Measurements from ENCODE around the gene TMED4.
"Not testable (repeated sequence)": the region's sequence is repeated elsewhere in the genome, so short reads cannot be mapped to it uniquely, and the experiment has no call there.

Gene TMED4

DNA sequence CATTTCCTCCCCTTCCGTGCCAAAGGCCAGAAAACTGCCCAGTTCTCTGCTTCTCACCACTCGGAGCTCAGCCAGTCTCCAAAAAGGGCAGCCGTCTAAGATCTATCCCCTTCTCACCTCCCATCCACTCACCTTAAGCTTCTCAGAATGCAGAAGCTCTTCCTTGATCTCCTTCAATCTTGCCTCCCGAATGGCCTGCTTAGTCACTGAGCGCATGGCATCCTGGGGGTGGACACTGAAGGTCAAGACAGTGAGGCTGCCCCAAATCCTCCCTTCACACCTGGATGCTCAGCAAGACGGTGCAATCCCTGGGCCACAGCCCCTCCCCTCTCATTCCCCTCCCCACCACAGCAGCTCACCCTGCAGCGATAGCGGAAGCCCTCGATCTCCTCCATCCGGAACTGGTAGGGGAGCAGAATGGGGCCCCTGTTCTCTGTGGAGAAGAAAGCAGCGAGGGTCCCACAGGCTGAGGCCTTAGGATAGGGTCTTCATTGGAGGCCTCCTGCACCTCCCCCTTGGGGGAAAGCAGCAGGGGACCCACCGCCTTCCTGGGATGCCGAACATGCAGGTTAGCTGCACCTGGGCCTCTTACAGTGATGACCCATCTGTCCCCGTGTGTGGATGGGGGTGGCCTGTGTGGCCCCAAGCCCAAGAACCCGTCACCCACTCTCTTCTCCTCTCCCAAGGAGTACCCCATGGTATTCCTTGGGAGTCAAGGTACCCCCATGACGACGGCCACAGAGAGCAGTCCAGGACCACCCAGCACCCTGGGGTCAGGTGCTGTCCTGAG, 13.1 kb downstream of the TMED4 start:
- no peak for DNase-seq (ENCODE audit: low read depth)

DNA sequence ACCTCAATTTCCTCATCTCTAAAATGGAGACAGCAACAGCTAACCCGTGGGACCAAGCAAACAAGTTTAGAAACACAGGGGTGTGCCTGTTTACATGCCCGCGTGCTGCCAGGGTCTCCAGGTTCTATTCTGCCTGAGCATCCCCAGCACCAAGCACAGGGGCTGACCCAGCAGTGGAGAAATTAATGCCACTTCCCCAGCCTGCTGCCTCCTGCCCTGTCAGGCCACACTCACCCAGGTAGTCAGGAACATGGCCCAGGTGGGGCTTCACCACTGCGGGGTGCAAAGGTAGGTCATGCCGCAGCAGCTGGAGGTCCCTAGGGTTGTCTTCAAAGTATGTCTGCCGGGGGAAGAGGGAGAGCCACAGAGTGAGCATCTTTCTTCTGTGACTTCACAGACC, 14.1 kb downstream of the TMED4 start:
- DNase-seq (ENCODE audit: low read depth), result no peak

DNA sequence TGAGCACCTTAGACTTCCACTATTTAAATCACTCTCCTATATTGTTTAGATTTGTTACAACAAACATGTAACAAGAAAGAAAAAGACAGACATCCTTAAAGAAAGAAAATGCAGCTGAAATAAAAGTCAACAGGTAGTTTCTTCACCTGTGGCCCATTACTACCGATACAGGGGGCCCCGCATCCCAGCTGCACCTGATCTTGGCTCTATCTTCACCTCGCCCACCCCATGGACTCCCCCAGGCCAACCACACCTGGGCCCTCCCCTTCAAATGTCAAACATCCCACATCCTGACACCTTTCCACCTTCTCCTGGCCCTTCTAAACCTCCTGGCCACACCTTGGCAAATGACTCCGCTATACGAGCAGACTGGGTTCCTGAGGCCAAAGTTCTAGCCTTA, 15.4 kb downstream of the TMED4 start:
- DNase-seq (ENCODE audit: low read depth), result no peak

DNA sequence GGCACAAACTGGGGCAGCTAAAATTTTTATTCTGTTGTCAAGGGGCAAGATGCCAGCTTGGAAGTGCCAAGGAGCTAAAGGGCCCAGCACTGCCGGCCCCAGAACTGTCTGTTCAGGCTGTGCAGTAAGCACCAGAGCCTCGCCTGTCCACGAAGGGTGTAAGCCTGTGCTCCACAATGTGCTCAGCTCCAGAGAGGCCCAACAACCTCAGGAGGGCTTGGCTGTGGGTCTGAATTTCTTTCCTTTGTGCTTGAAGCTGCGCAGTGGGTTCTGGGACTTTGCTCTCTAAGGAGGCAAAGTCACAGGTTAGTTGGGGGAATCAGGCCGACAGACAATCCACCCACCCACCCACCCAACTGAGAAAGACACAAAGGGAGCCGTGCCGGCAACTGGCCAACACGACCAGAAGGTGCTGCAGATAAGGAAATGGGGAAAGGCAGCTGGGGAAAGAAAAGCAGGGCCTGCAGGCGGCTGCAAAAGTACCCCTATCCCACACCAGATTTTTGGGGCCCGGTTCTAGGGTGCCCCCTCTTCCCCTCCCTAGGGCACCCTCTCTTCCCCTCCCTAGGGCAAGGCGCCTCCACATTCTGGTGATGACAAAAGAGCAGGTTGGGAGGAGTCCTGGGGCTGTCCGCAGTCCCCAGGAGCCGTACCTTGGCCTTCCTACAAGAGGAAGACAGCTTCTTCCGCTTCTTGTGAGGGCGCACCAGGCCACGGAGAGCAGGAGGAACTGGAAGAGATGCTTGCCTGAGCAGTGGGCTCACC, 16.1 kb downstream of the TMED4 start:
- no peak for DNase-seq (ENCODE audit: low read depth)

DNA sequence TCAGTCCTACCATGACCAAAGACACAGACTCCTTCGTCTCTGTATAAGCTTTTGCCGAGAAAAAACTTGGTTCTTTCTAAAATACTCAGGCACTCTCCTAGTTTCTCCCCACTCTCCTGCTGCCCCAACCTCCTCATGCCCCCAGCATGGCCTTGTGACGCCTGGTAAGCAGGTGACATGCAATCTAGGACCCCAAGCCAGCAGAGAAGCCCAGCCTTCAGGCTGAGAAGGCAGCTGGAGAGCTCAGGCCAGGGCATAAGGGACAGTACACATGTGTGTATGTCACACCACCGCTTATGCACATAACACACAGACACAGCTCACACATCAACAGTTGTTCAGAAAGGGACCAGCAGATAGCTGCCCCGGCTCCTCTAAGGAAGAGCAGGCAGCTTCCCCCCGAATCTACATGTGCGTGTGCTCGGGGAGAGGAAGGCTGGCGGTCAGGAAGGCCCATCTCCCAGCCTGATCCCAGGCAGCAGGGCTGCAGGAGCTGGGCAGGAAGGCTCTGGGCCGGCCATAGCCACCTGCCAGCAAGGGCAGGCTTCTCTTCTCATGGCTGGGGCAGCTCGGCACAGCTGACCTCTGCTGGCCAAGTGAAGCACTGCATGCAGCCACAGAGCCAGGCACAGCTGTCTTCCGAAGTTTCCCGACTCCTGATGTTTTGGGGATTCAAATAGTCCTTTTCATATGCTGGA, 16.8 kb downstream of the TMED4 start:
- no peak for DNase-seq (ENCODE audit: low read depth)

DNA sequence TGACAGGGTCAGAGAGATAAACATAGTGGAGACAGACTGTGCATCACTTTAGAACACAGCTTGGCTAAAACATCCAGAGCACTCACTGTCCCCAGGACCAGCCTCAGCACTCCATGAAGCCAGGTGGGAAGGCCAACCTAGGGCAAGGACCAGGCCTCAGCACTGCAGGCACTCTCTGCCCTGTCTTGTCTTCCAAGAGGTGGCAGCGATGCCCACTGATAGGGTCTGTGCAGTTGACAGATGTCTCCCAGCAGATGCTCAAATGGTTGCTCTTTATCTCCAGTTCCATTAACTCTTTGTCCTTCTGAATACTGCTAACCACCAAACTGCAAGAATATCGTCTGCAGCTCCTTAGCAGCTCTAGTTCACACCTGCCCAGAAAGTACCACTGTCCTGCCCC, 17.4 kb downstream of the TMED4 start:
- DNase-seq (ENCODE audit: low read depth), result no peak

DNA sequence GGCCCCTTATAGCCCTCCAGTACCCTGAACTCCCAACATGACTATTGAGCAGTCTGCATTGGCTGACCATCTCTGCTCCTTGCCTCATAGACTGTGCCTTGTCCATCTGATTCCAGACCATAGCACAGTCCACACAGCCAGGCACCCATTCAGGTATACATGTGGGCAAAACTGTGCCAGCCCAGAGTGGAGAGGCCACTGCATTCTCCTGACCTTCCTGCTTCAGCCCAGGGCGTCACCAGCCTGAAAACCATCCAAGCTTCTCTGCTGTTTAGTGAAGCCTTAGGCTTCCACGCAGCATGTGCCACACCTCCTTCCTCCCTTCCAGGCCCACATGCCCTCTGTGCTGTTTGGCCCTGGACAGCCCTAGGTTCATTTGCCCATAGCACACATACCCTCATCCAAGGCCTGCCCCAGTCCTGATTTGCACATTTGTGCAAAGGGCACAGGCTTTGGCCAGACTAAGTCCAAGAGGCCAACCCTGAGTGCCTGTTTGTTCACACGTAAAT, 18.8 kb downstream of the TMED4 start:
- no peak for DNase-seq (ENCODE audit: low read depth)

DNA sequence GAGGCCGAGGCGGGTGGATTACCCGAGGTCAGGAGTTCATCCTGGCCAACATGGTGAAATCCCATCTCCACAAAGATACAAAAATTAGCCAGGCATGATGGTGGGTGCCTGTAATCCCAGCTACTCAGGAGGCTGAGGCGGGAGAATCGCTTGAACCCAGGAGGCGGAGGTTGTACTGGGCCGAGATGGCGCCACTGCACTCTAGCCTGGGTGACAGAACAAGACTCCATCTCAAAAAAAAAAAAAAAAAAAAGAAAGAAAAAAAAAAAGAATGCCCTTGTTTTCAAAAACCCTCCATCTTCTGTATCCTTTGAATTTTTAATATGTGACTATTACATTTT, 19.4 kb downstream of the TMED4 start:
- not testable (repeated sequence) for DNase-seq (ENCODE audit: low read depth)

DNA sequence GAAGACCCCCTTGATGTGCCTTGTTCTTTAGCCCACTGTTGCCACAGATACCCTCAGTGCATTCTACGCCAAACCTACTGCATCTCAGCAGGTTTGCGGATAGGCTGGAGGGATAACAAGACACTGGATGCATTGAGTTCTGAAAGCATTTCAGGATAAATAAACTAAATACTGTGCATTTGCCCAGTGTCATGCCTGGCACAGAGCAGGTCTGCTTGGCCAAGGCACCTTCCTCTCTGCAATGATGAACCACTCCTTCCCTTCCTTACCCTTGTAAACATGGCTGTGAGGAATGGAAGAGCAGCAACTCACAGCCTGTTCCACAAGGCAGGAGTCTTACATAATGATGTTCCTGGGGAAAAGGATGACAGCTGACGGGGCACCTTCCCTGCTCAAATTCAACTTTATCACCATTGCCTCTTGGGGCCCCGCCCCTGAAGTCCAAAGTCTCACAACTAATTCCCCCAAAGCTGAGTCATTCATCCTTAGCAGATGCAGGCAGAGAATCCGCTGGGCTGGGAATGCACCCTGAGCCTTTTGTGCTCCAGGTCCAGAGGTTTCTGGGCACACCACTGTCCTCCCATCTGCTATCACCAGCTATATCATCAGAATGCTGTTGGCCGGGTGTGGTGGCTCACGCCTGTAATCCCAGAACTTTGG, 19.9 kb downstream of the TMED4 start:
- no peak for DNase-seq (ENCODE audit: low read depth)

DNA sequence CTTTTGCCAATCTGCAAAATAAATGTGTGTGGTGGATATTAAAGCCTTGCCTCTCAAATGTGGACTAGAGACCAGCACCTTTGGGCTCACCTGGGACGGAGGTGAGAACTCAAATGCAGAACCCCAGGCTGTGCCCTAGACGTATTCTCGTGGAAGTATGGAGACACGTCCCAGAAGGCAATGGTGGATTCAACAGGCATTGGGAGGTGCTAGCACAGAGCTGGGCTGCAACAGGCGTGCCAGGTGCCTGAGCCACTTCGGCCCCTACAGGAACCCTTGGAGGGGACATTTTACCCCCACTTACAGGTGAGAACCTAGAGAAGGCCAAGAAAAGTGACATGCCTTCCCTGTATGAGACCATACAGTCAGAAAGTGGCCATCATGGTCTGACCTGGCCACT, 20.6 kb downstream of the TMED4 start:
- DNase-seq (ENCODE audit: low read depth), result no peak

DNA sequence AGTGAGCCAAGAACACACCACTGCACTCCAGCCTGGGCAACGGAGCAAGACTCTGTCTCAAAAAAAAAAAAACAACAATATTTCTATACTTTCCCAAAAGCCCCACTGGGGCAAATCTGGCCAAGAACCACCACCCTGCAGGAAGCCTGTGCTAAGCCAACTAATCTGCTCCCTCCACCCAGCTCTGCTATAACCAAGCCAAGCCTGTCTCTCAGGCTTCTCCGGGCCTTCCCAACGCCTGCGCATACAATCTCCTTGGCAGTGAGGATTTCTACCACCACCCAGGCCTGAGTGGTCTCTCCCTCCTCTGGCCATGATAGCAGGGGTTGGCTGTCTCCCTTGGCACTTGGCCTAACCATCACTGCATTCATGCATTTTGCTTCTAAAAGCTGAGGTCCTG, 22.5 kb downstream of the TMED4 start:
- DNase-seq (ENCODE audit: low read depth), result no peak

DNA sequence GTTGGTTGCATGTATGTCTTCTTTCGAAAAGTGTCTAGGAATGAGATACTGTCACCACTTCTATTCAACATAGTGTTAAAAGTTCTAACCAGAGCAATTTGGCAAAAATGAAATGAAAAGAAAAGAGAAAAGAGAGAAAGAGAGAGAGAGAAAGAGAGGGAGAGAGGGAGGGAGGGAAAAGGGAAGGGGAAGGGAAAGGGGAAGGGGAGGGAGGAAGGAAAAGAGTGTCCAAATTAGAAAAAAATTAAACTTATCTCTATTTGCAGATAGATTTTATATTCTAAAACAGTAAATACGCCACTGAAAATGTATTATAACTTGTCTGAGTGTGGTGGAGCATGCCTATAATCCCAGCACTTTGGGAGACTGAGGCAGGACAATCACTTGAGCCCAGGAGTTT, 24.5 kb downstream of the TMED4 start:
- DNase-seq (ENCODE audit: low read depth), result no peak

DNA sequence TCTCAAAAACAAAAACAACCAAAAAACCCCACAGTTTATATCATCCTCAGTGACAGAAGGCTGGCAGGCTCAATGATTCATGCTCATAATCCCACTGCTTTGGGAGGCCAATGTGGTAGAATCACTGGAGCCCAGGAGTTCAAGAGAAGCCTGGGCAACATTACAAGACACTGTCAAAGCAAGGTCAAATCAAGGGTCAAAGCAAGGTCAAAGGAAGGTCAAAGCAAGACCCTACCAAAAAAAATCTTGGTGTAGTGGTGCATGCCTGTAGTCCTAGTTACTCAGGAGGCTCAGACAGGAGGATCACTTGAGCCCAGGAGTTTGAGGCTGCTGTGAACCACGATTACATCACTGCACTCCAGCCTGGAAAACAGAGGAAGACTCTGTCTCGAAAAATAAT, 26.7 kb downstream of the TMED4 start:
- DNase-seq (ENCODE audit: low read depth), result no peak

DNA sequence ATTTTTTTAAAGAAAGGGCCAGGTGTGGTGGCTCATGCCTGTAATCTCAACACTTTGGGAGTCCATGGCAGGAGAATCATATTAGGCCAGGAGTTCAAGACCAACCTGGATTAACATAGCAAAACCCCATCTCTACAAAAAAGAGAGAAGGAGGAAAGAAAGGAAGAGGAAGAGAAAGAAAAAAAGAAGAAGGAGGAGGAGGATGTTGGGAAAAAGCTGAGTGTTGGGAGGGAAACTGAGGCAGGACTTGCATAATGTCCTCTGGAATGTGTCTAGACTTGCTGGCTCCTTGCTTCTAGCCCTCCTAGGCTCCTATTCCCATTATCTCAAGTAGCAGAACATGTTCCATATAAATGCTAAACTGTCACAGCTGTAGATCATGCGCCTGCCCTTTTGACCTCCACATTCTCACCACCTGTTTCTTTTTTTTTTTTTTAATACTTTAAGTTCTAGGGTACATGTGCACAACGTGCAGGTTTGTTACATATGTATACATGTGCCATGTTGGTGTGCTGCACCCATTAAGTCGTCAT, 29.5 kb downstream of the TMED4 start:
- not testable (repeated sequence) for DNase-seq (ENCODE audit: low read depth)

DNA sequence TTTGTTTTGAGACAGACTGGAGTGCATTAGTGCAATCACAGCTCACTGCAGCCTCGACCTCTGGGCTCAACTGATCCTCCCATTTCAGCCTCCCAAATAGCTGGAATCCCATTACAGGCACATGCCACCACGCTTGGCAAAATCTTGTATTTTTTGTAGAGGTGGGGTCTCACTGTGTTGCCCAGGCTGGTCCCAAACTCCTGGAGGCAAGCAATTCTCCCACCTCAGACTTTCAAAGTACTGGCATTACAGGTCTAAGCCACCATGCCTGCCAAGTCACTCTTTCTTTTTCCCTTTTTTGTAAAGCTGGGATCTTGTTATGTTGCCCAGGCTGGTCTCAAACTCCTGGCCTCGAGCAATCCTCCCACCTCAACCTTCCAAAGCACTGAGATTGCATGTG, 32.6 kb downstream of the TMED4 start:
- DNase-seq (ENCODE audit: low read depth), result no peak

DNA sequence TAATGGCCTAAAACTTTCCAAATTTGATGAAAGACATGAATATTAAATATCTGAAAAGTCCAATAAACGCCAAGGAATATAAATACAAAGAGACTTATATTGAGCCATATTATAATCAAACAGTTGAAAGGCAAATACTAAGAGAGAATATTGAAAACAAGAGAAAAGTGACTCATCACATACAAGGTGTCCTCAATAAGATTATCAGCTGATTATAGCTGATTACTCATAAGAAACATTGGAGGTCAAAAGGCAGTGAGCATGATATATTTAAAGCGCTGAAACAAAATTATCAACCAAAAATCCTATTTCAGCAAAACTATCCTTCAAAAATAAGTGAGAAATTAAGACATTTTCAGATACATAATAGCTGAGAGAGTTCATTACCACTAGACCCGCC, 33.1 kb downstream of the TMED4 start:
- DNase-seq (ENCODE audit: low read depth), result no peak

DNA sequence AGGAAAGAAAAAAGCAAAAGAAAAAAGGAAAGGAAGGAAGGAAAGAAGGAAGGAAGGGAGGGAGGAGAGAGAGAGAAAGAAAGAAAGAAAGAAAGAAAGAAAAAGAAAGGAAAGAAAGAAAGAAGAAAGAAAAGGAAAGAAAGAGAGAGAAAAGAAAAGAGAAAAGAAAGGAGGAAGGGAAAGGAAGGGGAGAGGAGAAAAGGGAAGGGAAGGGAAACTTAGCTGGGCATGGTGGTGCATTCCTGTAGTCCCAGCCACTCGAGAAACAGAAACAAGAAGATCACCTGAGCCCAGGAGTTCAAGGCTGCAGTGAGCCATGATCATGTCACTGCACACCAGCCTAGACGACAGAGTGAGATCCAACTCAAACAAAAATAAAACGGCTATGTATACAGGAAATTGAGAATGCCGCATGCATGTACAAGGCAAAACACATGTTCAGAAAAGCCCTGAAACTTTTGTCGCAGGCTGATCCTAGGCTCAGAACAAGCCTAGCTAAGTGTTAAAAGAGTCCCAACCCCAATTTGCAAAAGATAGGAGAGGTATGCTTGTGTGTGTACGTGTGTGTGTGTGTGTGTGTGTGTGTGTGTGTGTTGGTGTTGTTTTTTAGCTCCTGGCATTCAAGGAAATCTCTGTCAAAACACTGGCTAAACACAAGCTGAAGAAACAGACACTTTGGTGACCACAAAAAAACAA, 34.3 kb downstream of the TMED4 start:
- no peak for DNase-seq (ENCODE audit: low read depth)

DNA sequence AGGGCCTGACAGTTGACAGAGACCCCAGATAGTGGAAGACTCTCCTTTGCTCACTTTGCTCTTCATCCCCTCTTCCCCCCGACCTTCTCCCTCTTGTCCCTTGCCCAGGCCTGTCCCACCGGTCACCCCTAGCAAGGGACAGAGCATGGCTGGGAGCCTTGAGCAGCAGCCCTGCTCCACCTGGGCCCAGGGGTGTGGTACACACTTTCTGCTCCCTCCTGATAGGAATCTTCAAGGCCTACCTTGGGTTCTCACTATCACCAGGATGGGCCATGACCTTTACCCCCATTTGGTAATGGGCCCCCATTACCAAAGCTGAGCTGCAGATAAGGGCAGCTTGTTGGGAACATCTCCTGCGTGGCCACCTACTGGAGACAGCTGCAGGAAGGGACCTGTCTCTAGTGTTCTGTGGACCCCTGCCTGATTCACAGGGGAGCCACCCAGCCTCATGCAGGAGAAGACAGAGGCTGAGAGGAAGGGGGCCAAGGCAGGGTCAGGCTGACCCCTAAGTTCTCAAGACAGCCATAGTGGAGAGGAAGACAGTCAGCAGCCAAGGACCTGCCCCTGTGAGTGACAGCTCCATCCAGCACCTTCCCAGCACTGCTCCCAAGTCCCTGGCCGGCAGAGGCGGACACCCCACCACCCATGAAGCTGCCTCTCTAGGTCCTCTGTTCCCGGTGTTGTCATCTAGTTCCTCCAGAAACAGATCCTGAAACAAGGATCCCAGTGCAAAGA, 40.0 kb downstream of the TMED4 start:
- DNase-seq (ENCODE audit: low read depth), result no peak

DNA sequence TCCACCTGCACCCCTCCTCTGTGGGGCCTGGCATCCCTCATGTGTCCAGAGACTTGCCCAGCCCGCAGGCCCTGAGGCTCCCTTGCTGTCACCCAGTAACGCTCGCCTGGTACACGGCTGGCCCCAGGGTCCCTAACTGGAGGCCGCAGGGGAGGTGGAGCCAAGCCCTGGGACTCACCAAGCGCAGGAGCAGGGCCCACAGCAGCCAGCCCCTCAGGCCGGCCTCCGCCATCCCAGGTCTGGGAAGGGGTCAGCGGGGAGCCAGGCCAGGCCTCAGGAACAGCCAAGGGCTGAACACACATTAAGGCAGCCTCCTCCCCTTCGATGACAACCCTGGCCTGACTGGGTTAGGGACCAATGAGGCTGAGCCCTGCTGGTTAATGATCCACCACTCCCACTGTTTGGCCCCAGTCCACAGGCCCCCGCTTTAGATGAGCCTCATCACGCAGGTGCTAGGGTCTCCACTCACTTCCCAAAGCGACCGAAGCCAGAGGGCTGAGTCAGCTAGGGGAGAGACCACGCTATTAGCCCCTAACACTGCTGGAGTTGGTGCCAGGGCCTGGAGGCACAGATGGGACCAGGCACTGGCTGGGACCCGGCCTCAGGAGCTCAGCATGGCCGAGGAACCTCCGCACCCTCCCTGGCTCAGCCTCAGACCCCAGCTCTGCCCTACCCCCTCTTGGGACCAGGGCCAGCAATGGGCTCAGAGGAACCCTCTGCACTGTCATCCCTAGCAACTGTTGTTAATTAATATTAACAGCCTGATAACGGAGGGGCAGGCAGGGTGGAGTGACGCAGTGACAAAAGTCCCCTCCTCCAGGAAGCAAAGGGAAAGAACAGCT, 40.8 kb downstream of the TMED4 start, which contains the start of gene NPC1L1:
TSS of gene NPC1L1 (minus strand) at position 303 of the 842 bp plus-strand sequence. CDS start at position 232, 71 bp downstream.
- no peak for DNase-seq (ENCODE audit: low read depth)

DNA sequence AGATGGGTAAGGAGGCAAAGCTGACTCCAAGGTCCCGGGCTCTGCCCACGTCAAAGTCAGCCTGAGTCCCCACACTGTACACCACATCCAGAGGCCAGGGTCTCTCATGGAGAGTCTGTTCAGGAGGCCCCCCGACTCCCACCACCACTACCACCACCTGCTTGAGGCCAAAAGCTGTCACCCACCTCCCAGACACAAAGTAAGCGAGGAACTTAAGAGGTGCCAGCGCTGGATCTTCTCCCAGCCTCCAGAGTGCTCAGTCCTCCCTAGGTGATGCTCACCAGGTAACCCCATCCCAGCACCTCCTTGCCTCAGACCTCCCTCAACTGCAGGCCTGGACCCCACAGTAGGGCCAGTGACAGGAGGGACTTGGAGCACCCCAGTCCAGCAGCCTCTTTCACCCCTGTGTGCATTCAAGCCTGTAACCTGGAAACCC, 41.4 kb downstream of the TMED4 start:
- DNase-seq (ENCODE audit: low read depth), result no peak

Data from stromal cell of bone marrow (primary cell).